HepG2 (cell line): ENCODE measurements around the gene CABLES1. TPM values are rescaled to one million over a fixed set of nuclear protein-coding genes. Genes with fewer than 3 reads are reported as not detected.

Experiments
- ATF7-NPFF ChIP-seq: sonication (generic); formaldehyde crosslinking; IDR thresholded peaks from 2 replicates; pipeline ENCODE4 v1.8.1; 2023; ENCODE audit warnings: mild to moderate bottlenecking, low read depth, missing genetic modification reagents, moderate library complexity
- CCDC6 ChIP-seq: sonication (generic); formaldehyde crosslinking; IDR thresholded peaks from 2 replicates; pipeline ENCODE4 v1.8.1; 2022; ENCODE audit warnings: mild to moderate bottlenecking, missing genetic modification reagents, moderate library complexity
- CENPT ChIP-seq: sonication (generic); formaldehyde crosslinking; IDR thresholded peaks from 2 replicates; pipeline ENCODE4 v1.8.0; 2022; ENCODE audit warnings: low read depth, mild to moderate bottlenecking, moderate library complexity, missing genetic modification reagents
- CREM ChIP-seq, 2 experiments: sonication (generic) in 1 of 2; formaldehyde crosslinking in 1 of 2; IDR thresholded peaks; 2 replicates each; pipeline versions ENCODE4 v1.4.0 to v1.6.1; 2016 to 2020; ENCODE audit warnings: antibody characterized with exemption in 1 of 2, mild to moderate bottlenecking in 1 of 2, missing genetic modification reagents in 1 of 2
- GTF3A ChIP-seq: sonication (generic); formaldehyde crosslinking; conservative IDR thresholded peaks from 2 replicates; pipeline ENCODE4 v1.4.0; 2020; ENCODE audit warnings: mild to moderate bottlenecking, missing genetic modification reagents
- HHEX ChIP-seq: IDR thresholded peaks from 2 replicates; pipeline ENCODE4 v1.6.1; 2016; ENCODE audit warnings: control low read depth
- KLF16 ChIP-seq, 2 experiments: sonication (generic) in 1 of 2; formaldehyde crosslinking in 1 of 2; IDR thresholded peaks; 2 replicates each; pipeline versions ENCODE4 v1.6.1 to v1.8.0; 2016 to 2023; ENCODE audit warnings: missing genetic modification reagents in 2 of 2, missing compliant biosample characterization in 1 of 2
- MTF2 ChIP-seq: sonication (generic); formaldehyde crosslinking; IDR thresholded peaks from 2 replicates; pipeline ENCODE4 v1.5.0; 2020; ENCODE audit warnings: missing genetic modification reagents, borderline replicate concordance
- RXRB ChIP-seq: IDR thresholded peaks from 2 replicates; pipeline ENCODE4 v1.6.1; 2016; ENCODE audit warnings: borderline replicate concordance, missing genetic modification reagents, missing compliant biosample characterization
- SETDB1 ChIP-seq: sonication (generic); formaldehyde crosslinking; IDR thresholded peaks from 2 replicates; pipeline ENCODE4 v1.5.1; 2020; ENCODE audit warnings: missing genetic modification reagents, mild to moderate bottlenecking, borderline replicate concordance
- SNAPC5 ChIP-seq: sonication (generic); formaldehyde crosslinking; IDR thresholded peaks from 2 replicates; pipeline ENCODE4 v1.8.1; 2023; ENCODE audit warnings: mild to moderate bottlenecking, missing genetic modification reagents, borderline replicate concordance
- TBP ChIP-seq: sonication (generic); formaldehyde crosslinking; IDR thresholded peaks from 2 replicates; pipeline ENCODE4 v1.5.0; 2020; ENCODE audit warnings: missing genetic modification reagents
- TFDP1 ChIP-seq: IDR thresholded peaks from 2 replicates; pipeline ENCODE4 v1.6.1; 2016; ENCODE audit warnings: missing compliant biosample characterization, missing genetic modification reagents, borderline replicate concordance
- ZC3H13 ChIP-seq: sonication (generic); formaldehyde crosslinking; IDR thresholded peaks from 2 replicates; pipeline ENCODE4 v1.8.1; 2023; ENCODE audit warnings: mild to moderate bottlenecking, missing genetic modification reagents, moderate library complexity
- ZMAT5 ChIP-seq: sonication (generic); formaldehyde crosslinking; IDR thresholded peaks from 2 replicates; pipeline ENCODE4 v1.5.0; 2020; ENCODE audit warnings: mild to moderate bottlenecking, low read depth, missing genetic modification reagents, borderline replicate concordance
- ZNF121 ChIP-seq: sonication (generic); formaldehyde crosslinking; IDR thresholded peaks from 2 replicates; pipeline ENCODE4 v1.5.0; 2020; ENCODE audit warnings: mild to moderate bottlenecking, missing genetic modification reagents
- ZNF430 ChIP-seq: sonication (generic); formaldehyde crosslinking; IDR thresholded peaks from 2 replicates; pipeline ENCODE4 v1.9.0; 2021; ENCODE audit warnings: mild to moderate bottlenecking, missing genetic modification reagents
- ZNF574 ChIP-seq: sonication (generic); formaldehyde crosslinking; IDR thresholded peaks from 2 replicates; pipeline ENCODE4 v1.4.0; 2020; ENCODE audit warnings: missing genetic modification reagents
- ZNF607 ChIP-seq: sonication (generic); formaldehyde crosslinking; IDR thresholded peaks from 2 replicates; pipeline ENCODE4 v1.5.1; 2020; ENCODE audit warnings: missing genetic modification reagents, mild to moderate bottlenecking, borderline replicate concordance
- ZNF691 ChIP-seq: sonication (generic); formaldehyde crosslinking; IDR thresholded peaks from 2 replicates; pipeline ENCODE4 v1.4.0; 2020; ENCODE audit warnings: missing genetic modification reagents, low read depth, mild to moderate bottlenecking, borderline replicate concordance
- ZNF713 ChIP-seq: sonication (generic); formaldehyde crosslinking; IDR thresholded peaks from 2 replicates; pipeline ENCODE4 v1.4.0; 2020; ENCODE audit warnings: mild to moderate bottlenecking, missing genetic modification reagents
- ZNF740 ChIP-seq: sonication (generic); formaldehyde crosslinking; IDR thresholded peaks from 2 replicates; pipeline ENCODE4 v1.4.0; 2020; ENCODE audit warnings: missing genetic modification reagents
- polyA plus RNA-seq, 8 experiments: library from polyadenylated mRNA; depleted of rRNA in 3 of 8; stranded (reverse) in 7 of 8; unstranded in 1 of 8; fragments of >200 nt; fragmentation: Illumina TruSeq in 4 of 8; extraction: Trizol in 4 of 8; gene quantifications; 2 replicates each; pipeline versions ENCODE4 v1.2.1 to v1.2.3, GENCODE V29; 2011 to 2016; ENCODE audit warnings: low read depth in 4 of 8, missing spikeins in 1 of 8, mixed read lengths in 1 of 8; ENCODE audit not compliant: insufficient read depth in 1 of 8
- total RNA-seq, 5 experiments: library from RNA; depleted of rRNA; stranded (reverse); fragments of >200 nt; fragmentation: Illumina TruSeq; extraction: Trizol; gene quantifications; 2 replicates each; pipeline ENCODE4 v1.2.3, GENCODE V29; 2016; ENCODE audit warnings: low read depth in 1 of 5

The CABLES1 gene
- total and polyA plus RNA-seq, 2 of the 13 experiments (the other 11 are each of a cell fraction or from before 2014, with no cell fraction given): 14.7 to 25.8 TPM

- TF ChIP-seq CCDC6 (CRISPR knock-in tag) (0 out of 2 replicates have a peak, but pooled peaks have one; percentile 21), ATF7-NPFF (CRISPR knock-in tag) (0 out of 2 replicates have a peak, but pooled peaks have one; percentile 33), ZNF607 (peak; percentile 43; the same call in 1 of the 2 replicates), SNAPC5 (CRISPR knock-in tag) (no peak), TBP (no peak), MTF2 (no peak), ZNF121 (no peak), ZNF740 (CRISPR knock-in tag) (no peak), KLF16 (CRISPR knock-in tag; IDR thresholded peaks at IDR 0.05) (no peak), TFDP1 (CRISPR knock-in tag) (no peak), ZNF574 (CRISPR knock-in tag) (0 out of 2 replicates have a peak, but pooled peaks have one; percentile 22), CENPT (CRISPR knock-in tag) (no peak), GTF3A (CRISPR knock-in tag) (no peak), HHEX (CRISPR knock-in tag) (no peak), ZNF430 (CRISPR knock-in tag) (no peak), RXRB (CRISPR knock-in tag) (no peak), ZMAT5 (CRISPR knock-in tag) (no peak), SETDB1 (CRISPR knock-in tag) (no peak), CREM (IDR thresholded peaks at IDR 0.05) (no peak), CREM (CRISPR knock-in tag; IDR thresholded peaks at IDR 0.05) (no peak), ZNF691 (CRISPR knock-in tag) (no peak), ZC3H13 (CRISPR knock-in tag) (peak; percentile 79; the same call in 1 of the 2 replicates), ZNF713 (CRISPR knock-in tag) (no peak)
These were observed 1.2 kb downstream of the CABLES1 start (continued) for GRCh38 chr18:23136326-23137096.
